ENCODE results near the gene RAP1GDS1. TPM values are rescaled to one million over a fixed set of nuclear protein-coding genes. Genes with fewer than 3 reads are reported as not detected.
A peak's percentile ranks its signal among the peaks of the same experiment; 100 is the strongest.

RAP1GDS1 gene
- polyA plus RNA-seq, 1 of the 3 experiments (the other 2 are of a cell fraction) = 25.6 TPM

GRCh38 chr4:98242538-98242937, 18.6 kb upstream of the RAP1GDS1 start (continued):
- no peak for TF ChIP-seq REST (IDR thresholded peaks at IDR 0.05; ENCODE audit: low read depth, low read length)
- peak; percentile 57; the same call in 1 of the 2 replicates for TF ChIP-seq TEAD4 (IDR thresholded peaks at IDR 0.05; ENCODE audit: borderline replicate concordance, insufficient read depth)
- no peak for TF ChIP-seq SIN3A (IDR thresholded peaks at IDR 0.05; ENCODE audit: borderline replicate concordance, low read depth, low read length)
- TF ChIP-seq TAF1 (IDR thresholded peaks at IDR 0.05; ENCODE audit: borderline replicate concordance, low read depth, low read length) = no peak
- peak; percentile 56; the same call in 1 of the 2 replicates for TF ChIP-seq NFIC (IDR thresholded peaks at IDR 0.05; ENCODE audit: borderline replicate concordance)
- TF ChIP-seq ELF1 (IDR thresholded peaks at IDR 0.05) = no peak
- TF ChIP-seq FOXJ3 (CRISPR knock-in tag; IDR thresholded peaks at IDR 0.05) = no peak

DNA sequence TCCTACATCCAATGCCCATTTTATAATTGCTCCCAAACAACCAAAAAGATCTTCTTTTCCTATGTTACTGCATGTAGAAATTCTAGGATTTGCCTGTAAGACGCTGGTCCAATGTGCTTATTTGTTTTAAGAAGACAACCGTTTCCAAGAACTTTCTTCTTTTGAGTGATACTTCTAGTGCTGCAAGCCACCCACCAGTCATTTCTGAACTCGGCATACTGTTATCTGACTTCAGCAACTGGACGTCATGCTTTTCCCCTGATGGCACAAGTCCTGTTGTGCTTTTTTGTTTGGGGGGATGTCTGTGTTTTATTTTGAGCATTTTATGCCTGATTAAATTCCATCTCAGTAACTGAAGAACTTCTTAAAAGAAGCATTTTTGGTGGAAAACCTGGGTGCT, 16.0 kb upstream of the RAP1GDS1 start:
- WGBS (ENCODE audit: low lambda C conversion rate) = 83% methylated on average over 4 of the region's 4 CpGs
- Histone ChIP-seq H3K27me3 (ENCODE audit: insufficient read depth) (no peaks in the 10 kb centered on the region), H3K36me3 (replicated peaks in 1 of 2; ENCODE audit: control insufficient read depth in 1 of 2, insufficient read depth in 2 of 2, low read length in 1 of 2) (no peaks in the 10 kb centered on the region), H3K4me1 (ENCODE audit: control insufficient read depth in 1 of 2, insufficient read depth in 2 of 2, low read depth in 1 of 2, low read length in 1 of 2) (no peaks in the 10 kb centered on the region), H3K9me2 (no peaks in the 10 kb centered on the region), H3K9ac (no peak overlapping the region), H4K20me1 (ENCODE audit: insufficient read depth) (no peaks in the 10 kb centered on the region), H3K4me2 (no peak overlapping the region), H3K79me2 (ENCODE audit: insufficient read depth) (no peaks in the 10 kb centered on the region), H3K4me3 (ENCODE audit: low read depth in 2 of 2, low read length in 1 of 2) (no peak overlapping the region), H3F3A (replicated peaks; ENCODE audit: insufficient read depth) (no peaks in the 10 kb centered on the region), H2AFZ (ENCODE audit: low read depth) (no peak overlapping the region), H3K9me3 (no peaks in the 10 kb centered on the region), H3K27ac (ENCODE audit: low read depth in 2 of 2, low read length in 1 of 2) (no peak overlapping the region)
- ChIA-PET POLR2A (no interaction called here), CTCF (no interaction called here)
- TF ChIP-seq POLR2AphosphoS5 (IDR thresholded peaks at IDR 0.05; ENCODE audit: low read depth, low read length) = no peak
- no peak for TF ChIP-seq RCOR1 (IDR thresholded peaks at IDR 0.05; ENCODE audit: low read length)
- TF ChIP-seq, protein P1, sequence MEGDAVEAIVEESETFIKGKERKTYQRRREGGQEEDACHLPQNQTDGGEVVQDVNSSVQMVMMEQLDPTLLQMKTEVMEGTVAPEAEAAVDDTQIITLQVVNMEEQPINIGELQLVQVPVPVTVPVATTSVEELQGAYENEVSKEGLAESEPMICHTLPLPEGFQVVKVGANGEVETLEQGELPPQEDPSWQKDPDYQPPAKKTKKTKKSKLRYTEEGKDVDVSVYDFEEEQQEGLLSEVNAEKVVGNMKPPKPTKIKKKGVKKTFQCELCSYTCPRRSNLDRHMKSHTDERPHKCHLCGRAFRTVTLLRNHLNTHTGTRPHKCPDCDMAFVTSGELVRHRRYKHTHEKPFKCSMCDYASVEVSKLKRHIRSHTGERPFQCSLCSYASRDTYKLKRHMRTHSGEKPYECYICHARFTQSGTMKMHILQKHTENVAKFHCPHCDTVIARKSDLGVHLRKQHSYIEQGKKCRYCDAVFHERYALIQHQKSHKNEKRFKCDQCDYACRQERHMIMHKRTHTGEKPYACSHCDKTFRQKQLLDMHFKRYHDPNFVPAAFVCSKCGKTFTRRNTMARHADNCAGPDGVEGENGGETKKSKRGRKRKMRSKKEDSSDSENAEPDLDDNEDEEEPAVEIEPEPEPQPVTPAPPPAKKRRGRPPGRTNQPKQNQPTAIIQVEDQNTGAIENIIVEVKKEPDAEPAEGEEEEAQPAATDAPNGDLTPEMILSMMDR (IDR thresholded peaks at IDR 0.05) = no peak
- no peak for TF ChIP-seq MXI1 (IDR thresholded peaks at IDR 0.05; ENCODE audit: low read depth, low read length)
- no peak for TF ChIP-seq RFX5 (IDR thresholded peaks at IDR 0.05; ENCODE audit: low read length)
- TF ChIP-seq ELF1 (IDR thresholded peaks at IDR 0.05) = no peak
- no peak for TF ChIP-seq EP300 (IDR thresholded peaks at IDR 0.05; ENCODE audit: borderline replicate concordance in 1 of 2, low read depth in 1 of 2, low read length in 1 of 2)
- TF ChIP-seq FOXM1 (IDR thresholded peaks at IDR 0.05; ENCODE audit: low read depth) = no peak
- no peak for TF ChIP-seq TAF1 (IDR thresholded peaks at IDR 0.05; ENCODE audit: borderline replicate concordance, low read depth, low read length)
- TF ChIP-seq, protein P2, sequence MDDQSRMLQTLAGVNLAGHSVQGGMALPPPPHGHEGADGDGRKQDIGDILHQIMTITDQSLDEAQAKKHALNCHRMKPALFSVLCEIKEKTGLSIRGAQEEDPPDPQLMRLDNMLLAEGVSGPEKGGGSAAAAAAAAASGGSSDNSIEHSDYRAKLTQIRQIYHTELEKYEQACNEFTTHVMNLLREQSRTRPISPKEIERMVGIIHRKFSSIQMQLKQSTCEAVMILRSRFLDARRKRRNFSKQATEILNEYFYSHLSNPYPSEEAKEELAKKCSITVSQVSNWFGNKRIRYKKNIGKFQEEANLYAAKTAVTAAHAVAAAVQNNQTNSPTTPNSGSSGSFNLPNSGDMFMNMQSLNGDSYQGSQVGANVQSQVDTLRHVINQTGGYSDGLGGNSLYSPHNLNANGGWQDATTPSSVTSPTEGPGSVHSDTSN (IDR thresholded peaks at IDR 0.05) = no peak
- TF ChIP-seq FOXJ3 (CRISPR knock-in tag; IDR thresholded peaks at IDR 0.05) = no peak
- TF ChIP-seq MEF2A (IDR thresholded peaks at IDR 0.05; ENCODE audit: borderline replicate concordance, low read depth) = no peak
- no peak for TF ChIP-seq GABPA (IDR thresholded peaks at IDR 0.05; ENCODE audit: low read depth)
- no peak for TF ChIP-seq RAD21 (IDR thresholded peaks at IDR 0.05; ENCODE audit: low read length)
- TF ChIP-seq, protein P3, sequence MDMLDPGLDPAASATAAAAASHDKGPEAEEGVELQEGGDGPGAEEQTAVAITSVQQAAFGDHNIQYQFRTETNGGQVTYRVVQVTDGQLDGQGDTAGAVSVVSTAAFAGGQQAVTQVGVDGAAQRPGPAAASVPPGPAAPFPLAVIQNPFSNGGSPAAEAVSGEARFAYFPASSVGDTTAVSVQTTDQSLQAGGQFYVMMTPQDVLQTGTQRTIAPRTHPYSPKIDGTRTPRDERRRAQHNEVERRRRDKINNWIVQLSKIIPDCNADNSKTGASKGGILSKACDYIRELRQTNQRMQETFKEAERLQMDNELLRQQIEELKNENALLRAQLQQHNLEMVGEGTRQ (IDR thresholded peaks at IDR 0.05; ENCODE audit: borderline replicate concordance, low read depth, low read length) = no peak
- no peak for TF ChIP-seq NRF1 (IDR thresholded peaks at IDR 0.05; ENCODE audit: low read depth, low read length)
- no peak for TF ChIP-seq NFIC (IDR thresholded peaks at IDR 0.05; ENCODE audit: borderline replicate concordance)
- TF ChIP-seq, protein P4, sequence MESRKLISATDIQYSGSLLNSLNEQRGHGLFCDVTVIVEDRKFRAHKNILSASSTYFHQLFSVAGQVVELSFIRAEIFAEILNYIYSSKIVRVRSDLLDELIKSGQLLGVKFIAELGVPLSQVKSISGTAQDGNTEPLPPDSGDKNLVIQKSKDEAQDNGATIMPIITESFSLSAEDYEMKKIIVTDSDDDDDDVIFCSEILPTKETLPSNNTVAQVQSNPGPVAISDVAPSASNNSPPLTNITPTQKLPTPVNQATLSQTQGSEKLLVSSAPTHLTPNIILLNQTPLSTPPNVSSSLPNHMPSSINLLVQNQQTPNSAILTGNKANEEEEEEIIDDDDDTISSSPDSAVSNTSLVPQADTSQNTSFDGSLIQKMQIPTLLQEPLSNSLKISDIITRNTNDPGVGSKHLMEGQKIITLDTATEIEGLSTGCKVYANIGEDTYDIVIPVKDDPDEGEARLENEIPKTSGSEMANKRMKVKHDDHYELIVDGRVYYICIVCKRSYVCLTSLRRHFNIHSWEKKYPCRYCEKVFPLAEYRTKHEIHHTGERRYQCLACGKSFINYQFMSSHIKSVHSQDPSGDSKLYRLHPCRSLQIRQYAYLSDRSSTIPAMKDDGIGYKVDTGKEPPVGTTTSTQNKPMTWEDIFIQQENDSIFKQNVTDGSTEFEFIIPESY (IDR thresholded peaks at IDR 0.05; ENCODE audit: borderline replicate concordance, low read depth) = no peak
- TF ChIP-seq FOSL2 (IDR thresholded peaks at IDR 0.05; ENCODE audit: borderline replicate concordance, low read depth) = no peak
- no peak for DNase-seq
